SK-N-SH (cell line): ENCODE data around the gene PTPRK. TPM values are rescaled to one million over a fixed set of nuclear protein-coding genes. Genes with fewer than 3 reads are reported as not detected.

ENCODE experiments used
- CTCF ChIA-PET: fragments of 300-600, 350-600 bp; formaldehyde crosslinking; extraction: SDS; loops from one replicate; lab custom pipeline; 2021; lab: Yijun Ruan, JAX
- POLR2A ChIA-PET: fragments of 350-600 bp; sonication (Branson Sonifier 250); formaldehyde crosslinking; extraction: SDS; loops from one replicate; lab custom pipeline; 2020; ENCODE audit warnings: antibody characterized with exemption, inconsistent platforms; lab: Yijun Ruan, JAX
- DNase-seq: peaks from one replicate; pipeline ENCODE4 v3.0.0; 2012
- H2AFZ ChIP-seq: fragments of 200-600 bp; sonication (generic); 2 replicates; pipeline ENCODE4 v1.8.1; 2016; ENCODE audit warnings: antibody characterized with exemption, mild to moderate bottlenecking, low read depth
- H3F3A ChIP-seq: fragments of 200-600 bp; sonication (generic); replicated peaks from 2 replicates; pipeline ENCODE3; 2016; ENCODE audit warnings: antibody characterized with exemption, mild to moderate bottlenecking; ENCODE audit not compliant: insufficient read depth
- H3K27ac ChIP-seq, 2 experiments: fragments of 200-500 bp in 1 of 2; fragments of 200-600 bp in 1 of 2; sonication (Bioruptor generic) in 1 of 2; sonication (generic), shearing (Covaris generic) in 1 of 2; 2 replicates each; pipeline versions ENCODE4 v1.5.1 to v1.6.1; 2014 to 2016; ENCODE audit warnings: low read depth in 2 of 2, inconsistent platforms in 1 of 2, low read length in 1 of 2, mild to moderate bottlenecking in 1 of 2, mixed read lengths in 1 of 2
- H3K27me3 ChIP-seq: fragments of 200-600 bp; sonication (generic), shearing (Covaris generic); 2 replicates; pipeline ENCODE4 v1.6.1; 2016; ENCODE audit warnings: mixed run types; ENCODE audit not compliant: insufficient read depth
- H3K36me3 ChIP-seq, 2 experiments: fragments of 200-500 bp in 1 of 2; fragments of 200-600 bp in 1 of 2; sonication (Bioruptor generic) in 1 of 2; sonication (generic) in 1 of 2; replicated peaks in 1 of 2; 2 replicates each; pipeline versions ENCODE3 to v1.5.1; 2014 to 2016; ENCODE audit warnings: low read length in 1 of 2, mild to moderate bottlenecking in 1 of 2; ENCODE audit not compliant: insufficient read depth in 2 of 2, control insufficient read depth in 1 of 2
- H3K4me1 ChIP-seq, 2 experiments: fragments of 200-500 bp in 1 of 2; fragments of 200-600 bp in 1 of 2; sonication (Bioruptor generic) in 1 of 2; sonication (generic), shearing (Covaris generic) in 1 of 2; 2 replicates each; pipeline versions ENCODE4 v1.5.1 to v1.6.1; 2014 to 2016; ENCODE audit warnings: low read depth in 1 of 2, low read length in 1 of 2, mixed run types in 1 of 2; ENCODE audit not compliant: insufficient read depth in 2 of 2, control insufficient read depth in 1 of 2
- H3K4me2 ChIP-seq: fragments of 200-600 bp; sonication (generic), shearing (Covaris generic); 2 replicates; pipeline ENCODE4 v1.6.1; 2017; ENCODE audit warnings: mixed run types
- H3K4me3 ChIP-seq, 2 experiments: fragments of 200-500 bp in 1 of 2; fragments of 200-600 bp in 1 of 2; sonication (Bioruptor generic) in 1 of 2; sonication (generic), shearing (Covaris generic) in 1 of 2; 2 replicates each; pipeline versions ENCODE4 v1.5.1 to v1.8.1; 2014 to 2016; ENCODE audit warnings: low read depth in 2 of 2, inconsistent platforms in 1 of 2, low read length in 1 of 2, mild to moderate bottlenecking in 1 of 2, mixed read lengths in 1 of 2, moderate library complexity in 1 of 2
- H3K79me2 ChIP-seq: fragments of 200-600 bp; sonication (generic); 2 replicates; pipeline ENCODE4 v1.8.1; 2017; ENCODE audit warnings: mild to moderate bottlenecking; ENCODE audit not compliant: insufficient read depth
- H3K9ac ChIP-seq: fragments of 200-600 bp; sonication (generic); 2 replicates; pipeline ENCODE4 v1.6.1; 2017; ENCODE audit warnings: mixed run types
- H3K9me2 ChIP-seq: fragments of 200-600 bp; sonication (generic); 2 replicates; pipeline ENCODE4 v1.6.1; 2017; ENCODE audit warnings: mixed run types
- H3K9me3 ChIP-seq: fragments of 200-600 bp; sonication (generic); 2 replicates; pipeline ENCODE4 v1.6.1; 2017; ENCODE audit warnings: mixed run types, mild to moderate bottlenecking, moderate library complexity
- H4K20me1 ChIP-seq: fragments of 200-600 bp; sonication (generic); 2 replicates; pipeline ENCODE4 v1.6.1; 2017; ENCODE audit warnings: mild to moderate bottlenecking, mixed run types; ENCODE audit not compliant: insufficient read depth
- EP300 ChIP-seq, 2 experiments: IDR thresholded peaks; 2 replicates each; pipeline versions ENCODE4 v1.4.0 to v1.6.1; 2012; ENCODE audit warnings: borderline replicate concordance in 1 of 2, low read depth in 1 of 2, low read length in 1 of 2
- EZH2phosphoT487 ChIP-seq: fragments of 200-600 bp; sonication (generic); IDR thresholded peaks from 2 replicates; pipeline ENCODE4 v1.6.1; 2017; ENCODE audit warnings: low read depth, mixed run types, mild to moderate bottlenecking, antibody characterized with exemption, moderate library complexity, borderline replicate concordance
- FOXJ3 ChIP-seq: sonication (generic); formaldehyde crosslinking; IDR thresholded peaks from 2 replicates; pipeline ENCODE4 v1.5.1; 2020; ENCODE audit warnings: mild to moderate bottlenecking, missing genetic modification reagents
- IRF3 ChIP-seq: fragments of 150-350 bp; IDR thresholded peaks from 2 replicates; pipeline ENCODE4 v1.6.1; 2016; ENCODE audit warnings: mild to moderate bottlenecking, low read depth, low read length
- MAX ChIP-seq: IDR thresholded peaks from 2 replicates; pipeline ENCODE4 v1.4.0; 2012; ENCODE audit warnings: low read depth
- MEF2A ChIP-seq: IDR thresholded peaks from 2 replicates; pipeline ENCODE4 v1.4.0; 2012; ENCODE audit warnings: low read depth, borderline replicate concordance
- MXI1 ChIP-seq: IDR thresholded peaks from 2 replicates; pipeline ENCODE4 v1.6.1; 2012; ENCODE audit warnings: mild to moderate bottlenecking, low read depth, low read length, improper control_type of control experiment
- NRF1 ChIP-seq: IDR thresholded peaks from 2 replicates; pipeline ENCODE4 v1.6.1; 2012; ENCODE audit warnings: low read depth, mild to moderate bottlenecking, low read length
- PBX3 ChIP-seq: IDR thresholded peaks from 2 replicates; pipeline ENCODE4; 2012
- POLR2AphosphoS5 ChIP-seq: IDR thresholded peaks from 2 replicates; pipeline ENCODE4 v1.6.1; 2012; ENCODE audit warnings: low read depth, low read length
- RAD21 ChIP-seq: IDR thresholded peaks from 2 replicates; pipeline ENCODE4 v1.6.1; 2012; ENCODE audit warnings: mild to moderate bottlenecking, low read length
- RFX5 ChIP-seq: IDR thresholded peaks from 2 replicates; pipeline ENCODE4 v1.6.1; 2012; ENCODE audit warnings: mild to moderate bottlenecking, improper control_type of control experiment, low read length
- SIN3A ChIP-seq: IDR thresholded peaks from 2 replicates; pipeline ENCODE4 v1.6.1; 2012; ENCODE audit warnings: low read depth, mild to moderate bottlenecking, low read length, moderate library complexity, borderline replicate concordance
- TCF12 ChIP-seq: IDR thresholded peaks from 2 replicates; pipeline ENCODE4 v1.4.0; 2012
- TEAD4 ChIP-seq: IDR thresholded peaks from 2 replicates; pipeline ENCODE4 v1.4.0; 2012; ENCODE audit warnings: mild to moderate bottlenecking, borderline replicate concordance; ENCODE audit not compliant: insufficient read depth
- USF1 ChIP-seq: IDR thresholded peaks from 2 replicates; pipeline ENCODE4 v1.4.0; 2012; ENCODE audit warnings: low read depth, borderline replicate concordance
- ZBTB33 ChIP-seq: IDR thresholded peaks from 2 replicates; pipeline ENCODE4 v1.4.0; 2012; ENCODE audit warnings: low read depth, borderline replicate concordance
- WGBS: methylation state at CpG from one replicate; pipeline ENCODE4 v1.1.6; 2017; ENCODE audit warnings: low lambda C conversion rate; 5-methylcytosine and 5-hydroxymethylcytosine counted together
- polyA plus RNA-seq, 3 experiments: library from polyadenylated mRNA; depleted of rRNA; stranded (reverse); fragments of >200 nt; gene quantifications; 2 replicates each; pipeline ENCODE4 v1.2.3, GENCODE V29; 2012

Gene PTPRK
- polyA plus RNA-seq, 1 of the 3 experiments (the other 2 are of a cell fraction), result 9.5 TPM

GRCh38 chr6:128491610-128492206, 28.7 kb downstream of the PTPRK start:
- Histone ChIP-seq H2AFZ (no peak overlapping the region), H3K36me3 (no peaks in the 10 kb centered on the region), H3K4me3 (peak overlapping the region; percentile 9 to 53; a peak in 3 of 4 replicates), H4K20me1 (peaks cover 2% of the 10 kb centered on the region), H3K4me1 (peaks cover 0 to 15% of the 10 kb centered on the region in 2 experiments; a peak in 1 of 4 replicates), H3K27ac (peak overlapping the region in 1 of 2 experiments; percentile 69; a peak in 3 of 4 replicates), H3K27me3 (no peaks in the 10 kb centered on the region), H3K9ac (peak overlapping the region; percentile 66), H3K9me3 (no peaks in the 10 kb centered on the region), H3F3A (peaks cover 3% of the 10 kb centered on the region), H3K9me2 (no peaks in the 10 kb centered on the region), H3K4me2 (peak overlapping the region; percentile 73), H3K79me2 (peaks cover 42% of the 10 kb centered on the region)
- no peak for TF ChIP-seq RAD21
- TF ChIP-seq FOXJ3 (CRISPR knock-in tag), result no peak
- TF ChIP-seq MAX, result peak; percentile 10; the same call in 1 of the 2 replicates
- TF ChIP-seq POLR2AphosphoS5, result no peak
- no peak for TF ChIP-seq NRF1
- no peak for TF ChIP-seq TEAD4
- no peak for TF ChIP-seq IRF3
- ChIA-PET CTCF (no interaction called here), POLR2A (no interaction called here)
- no peak for DNase-seq
- WGBS, result 50% methylated on average over 8 of the region's 8 CpGs

GRCh38 chr6:128491100-128491581, 29.3 kb downstream of the PTPRK start:
- Histone ChIP-seq H3K27ac (peak overlapping the region in 1 of 2 experiments; percentile 69; a peak in 3 of 4 replicates), H3F3A (peaks cover 3% of the 10 kb centered on the region), H3K79me2 (peaks cover 41% of the 10 kb centered on the region; the same call in 1 of the 2 replicates), H3K4me1 (peaks cover 0 to 15% of the 10 kb centered on the region in 2 experiments; a peak in 1 of 4 replicates), H4K20me1 (no peaks in the 10 kb centered on the region; the same call in 1 of the 2 replicates), H2AFZ (no peak overlapping the region), H3K9ac (peak overlapping the region; percentile 66), H3K9me3 (no peaks in the 10 kb centered on the region), H3K4me2 (peak overlapping the region; percentile 73), H3K36me3 (no peaks in the 10 kb centered on the region), H3K27me3 (no peaks in the 10 kb centered on the region), H3K4me3 (peak overlapping the region; percentile 9 to 53; a peak in 3 of 4 replicates), H3K9me2 (no peaks in the 10 kb centered on the region)
- ChIA-PET CTCF (no interaction called here), POLR2A (no interaction called here)
- DNase-seq, result no peak
- WGBS, result 65% methylated on average over 3 of the region's 3 CpGs
- TF ChIP-seq ZBTB33 (no peak), SIN3A (no peak), EP300 (IDR thresholded peaks at IDR 0.05; ENCODE audit: borderline replicate concordance in 1 of 2, low read depth in 1 of 2, low read length in 1 of 2) (no peak), EZH2phosphoT487 (no peak), PBX3 (no peak), MXI1 (no peak), TCF12 (no peak), FOXJ3 (CRISPR knock-in tag) (no peak), RFX5 (no peak), USF1 (no peak), IRF3 (no peak), POLR2AphosphoS5 (no peak), MEF2A (no peak)
